Retinal pigment epithelial cell (primary cell): ENCODE results near the gene GCK.
A peak's percentile ranks its signal among the peaks of the same experiment; 100 is the strongest.

Source experiments
- DNase-seq: peaks from one replicate; pipeline ENCODE4 v3.0.0-alpha.2; 2010; ENCODE audit warnings: low read depth
- H3K4me3 ChIP-seq: 2 replicates; pipeline ENCODE4 v1.5.1; 2011; ENCODE audit warnings: mild to moderate bottlenecking, low read length, control low read depth, moderate library complexity
- TF ChIP-seq, protein P1 (sequence below): conservative IDR thresholded peaks from 2 replicates; pipeline ENCODE4 v1.5.1; 2011; ENCODE audit warnings: low read depth, low read length, control low read depth, inconsistent platforms

Gene GCK

DNA sequence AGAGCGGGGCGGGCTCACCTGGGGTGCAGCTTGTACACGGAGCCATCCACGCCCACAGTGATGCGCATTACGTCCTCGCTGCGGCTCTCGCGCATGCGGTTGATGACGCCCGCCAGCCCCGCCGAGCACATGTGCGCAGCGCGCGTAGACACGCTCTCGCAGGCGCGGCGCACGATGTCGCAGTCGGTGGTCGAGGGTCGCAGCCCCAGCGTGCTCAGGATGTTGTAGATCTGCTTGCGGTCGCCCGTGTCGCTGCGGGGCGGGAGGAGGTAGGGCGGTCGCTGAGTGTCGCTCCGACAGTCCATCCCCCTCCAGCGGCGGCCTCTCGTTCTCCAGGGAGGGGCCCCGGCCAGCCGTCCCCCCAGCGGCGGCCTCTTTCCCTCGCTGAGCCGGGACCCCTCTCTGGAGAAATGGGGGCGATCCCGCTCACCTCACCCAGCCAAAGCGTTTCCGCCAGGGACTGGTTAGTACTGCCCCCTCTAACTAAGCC is 43.7 kb downstream of the GCK start:
- no peak for DNase-seq
- TF ChIP-seq, protein P1, sequence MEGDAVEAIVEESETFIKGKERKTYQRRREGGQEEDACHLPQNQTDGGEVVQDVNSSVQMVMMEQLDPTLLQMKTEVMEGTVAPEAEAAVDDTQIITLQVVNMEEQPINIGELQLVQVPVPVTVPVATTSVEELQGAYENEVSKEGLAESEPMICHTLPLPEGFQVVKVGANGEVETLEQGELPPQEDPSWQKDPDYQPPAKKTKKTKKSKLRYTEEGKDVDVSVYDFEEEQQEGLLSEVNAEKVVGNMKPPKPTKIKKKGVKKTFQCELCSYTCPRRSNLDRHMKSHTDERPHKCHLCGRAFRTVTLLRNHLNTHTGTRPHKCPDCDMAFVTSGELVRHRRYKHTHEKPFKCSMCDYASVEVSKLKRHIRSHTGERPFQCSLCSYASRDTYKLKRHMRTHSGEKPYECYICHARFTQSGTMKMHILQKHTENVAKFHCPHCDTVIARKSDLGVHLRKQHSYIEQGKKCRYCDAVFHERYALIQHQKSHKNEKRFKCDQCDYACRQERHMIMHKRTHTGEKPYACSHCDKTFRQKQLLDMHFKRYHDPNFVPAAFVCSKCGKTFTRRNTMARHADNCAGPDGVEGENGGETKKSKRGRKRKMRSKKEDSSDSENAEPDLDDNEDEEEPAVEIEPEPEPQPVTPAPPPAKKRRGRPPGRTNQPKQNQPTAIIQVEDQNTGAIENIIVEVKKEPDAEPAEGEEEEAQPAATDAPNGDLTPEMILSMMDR: no peak
- peak overlapping the region; percentile 51 for H3K4me3 ChIP-seq

GRCh38 chr7:44144968-44145478 is 44.2 kb downstream of the GCK start:
- no peak overlapping the region for H3K4me3 ChIP-seq
- TF ChIP-seq, protein P1: no peak
- DNase-seq: no peak

DNA sequence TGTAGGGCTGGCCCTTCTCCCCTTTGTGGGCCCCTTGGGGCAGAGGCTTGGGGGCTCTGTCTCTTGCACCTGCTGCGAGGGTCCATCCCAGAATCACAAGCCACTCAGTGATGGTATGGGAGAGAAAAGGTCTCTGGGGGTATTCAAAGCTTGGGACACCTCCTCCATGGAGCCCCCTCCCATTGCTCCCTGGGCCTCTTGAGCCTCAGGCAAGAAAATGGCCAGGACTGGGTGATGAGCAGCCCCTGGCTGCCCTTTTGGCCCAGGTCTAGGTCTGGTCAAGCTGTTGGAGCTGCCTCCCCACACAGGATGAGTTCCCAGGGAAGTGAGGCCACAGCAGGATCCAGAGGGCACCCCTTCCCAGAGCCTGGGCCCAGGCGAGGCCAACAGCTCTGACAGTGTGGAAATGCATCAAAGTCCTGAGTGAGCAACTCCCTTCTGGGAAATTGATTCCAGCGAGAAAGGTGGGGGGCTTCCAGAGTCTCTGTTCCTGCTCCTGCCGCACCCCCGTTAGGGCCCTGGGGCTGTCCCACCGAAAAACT is 44.7 kb downstream of the GCK start:
- TF ChIP-seq, protein P1: no peak
- H3K4me3 ChIP-seq: no peak overlapping the region
- no peak for DNase-seq

DNA sequence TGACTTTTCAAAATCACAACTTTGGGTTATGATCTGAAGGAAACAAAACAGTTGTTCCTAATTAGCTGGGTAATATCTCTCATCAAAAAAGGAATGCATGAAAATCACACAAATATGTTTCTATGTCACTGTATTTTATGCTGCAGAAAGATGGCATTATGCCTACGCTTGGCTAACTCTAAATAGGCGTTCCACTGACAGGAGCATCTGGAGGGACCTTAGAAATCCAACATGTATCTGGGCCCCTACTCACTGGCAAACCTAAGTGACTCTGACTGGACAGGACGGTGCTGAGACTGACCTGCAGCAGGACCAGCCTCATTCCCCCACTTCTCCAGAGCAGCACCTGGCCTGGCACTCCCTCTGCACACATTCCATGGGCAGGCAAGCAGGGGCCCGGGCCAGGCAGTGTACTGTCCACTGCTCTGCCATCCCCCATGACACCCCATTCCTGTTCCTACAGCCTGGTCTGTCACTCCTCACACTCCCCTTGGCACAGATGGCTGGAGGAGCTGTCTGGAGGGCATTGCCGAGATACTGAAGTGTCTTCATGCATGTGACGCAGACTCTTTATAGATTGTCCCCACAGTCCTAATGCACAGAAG is 45.5 kb downstream of the GCK start:
- DNase-seq: no peak
- TF ChIP-seq, protein P1: no peak
- H3K4me3 ChIP-seq: no peak overlapping the region

- DNase-seq: no peak
- TF ChIP-seq, protein P1: no peak
Observed at GRCh38 chr7:44142028-44142427, 47.2 kb downstream of the GCK start.

DNA sequence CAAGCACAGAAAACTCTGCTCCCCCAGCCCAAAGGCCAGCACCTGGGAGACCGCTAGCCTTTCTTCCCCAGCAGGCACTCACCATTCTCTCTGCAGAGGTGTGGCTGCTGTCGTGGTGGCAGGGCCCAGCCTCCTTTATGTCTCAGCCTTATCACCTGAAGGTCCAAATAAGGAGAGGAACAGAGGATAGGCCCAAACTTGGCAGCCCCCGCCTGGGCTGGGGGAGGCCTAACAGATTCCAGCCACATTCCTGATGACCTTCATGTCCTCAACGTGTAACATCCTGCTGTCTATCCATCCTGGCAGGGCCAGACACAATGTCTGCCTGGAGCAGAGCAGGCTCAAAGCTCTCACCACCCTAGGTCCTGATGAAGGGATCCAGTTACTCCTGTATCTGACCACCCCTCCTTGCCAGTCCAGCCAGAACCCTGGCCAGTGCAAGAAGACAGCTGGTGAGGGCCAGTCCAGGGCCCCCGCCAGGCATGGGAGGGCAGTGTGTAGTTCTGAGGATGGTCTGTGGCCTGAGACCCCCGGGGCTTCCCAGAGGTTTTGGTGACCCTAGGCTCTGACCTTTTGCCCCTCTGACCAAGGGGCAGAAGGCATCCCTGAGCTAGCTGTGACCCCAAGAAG is 47.9 kb downstream of the GCK start, which contains the start of gene MYL7:
Gene MYL7 (minus strand): TSS at position 112 of the 630 bp plus-strand sequence. CDS start 27 bp downstream, at position 85.
- no peak within 1 kb of the TSS for H3K4me3 ChIP-seq
- TF ChIP-seq, protein P1: no peak

More at GRCh38 chr7:44142028-44142427, 47.2 kb downstream of the GCK start:
- no peak overlapping the region for H3K4me3 ChIP-seq

More for the DNA sequence above, 47.9 kb downstream of the GCK start, which contains the start of gene MYL7:
- DNase-seq: no peak
